Gastrocnemius medialis (tissue), 4 donors: ENCODE results near the gene FNTB. TPM values are rescaled to one million over a fixed set of nuclear protein-coding genes. Genes with fewer than 3 reads are reported as not detected.

Experiments
- ATAC-seq, 2 donors: fragments of 150-250 bp; one replicate each; pipeline ENCODE4 v1.9.1; 2016
- DNase-seq, 2 donors: peaks; one replicate each; pipeline ENCODE4 v3.0.0-alpha.2; 2019
- H3K27ac ChIP-seq, 4 donors: fragments of 200-600 bp; sonication (generic); 1 replicate in 1 of 4; 2 replicates in 3 of 4; pipeline ENCODE4 v1.5.1; 2016 to 2018; ENCODE audit warnings: mild to moderate bottlenecking in 2 of 4, moderate library complexity in 1 of 4
- H3K27me3 ChIP-seq, 3 donors: fragments of 200-600 bp; sonication (generic) in 2 of 3; 1 replicate in 1 of 3; 2 replicates in 2 of 3; pipeline versions ENCODE4 v1.5.1 to v1.6.0; 2016 to 2019; ENCODE audit warnings: mild to moderate bottlenecking in 1 of 3, moderate library complexity in 1 of 3
- H3K36me3 ChIP-seq, 2 donors: fragments of 200-600 bp; sonication (generic) in 1 of 2; one replicate each; pipeline ENCODE4 v1.5.1; 2017 to 2018
- H3K4me1 ChIP-seq, 2 donors: fragments of 200-600 bp; sonication (generic) in 1 of 2; one replicate each; pipeline ENCODE4 v1.5.1; 2016 to 2017; ENCODE audit warnings: mild to moderate bottlenecking in 2 of 2
- H3K4me3 ChIP-seq, 4 donors: fragments of 200-600 bp; sonication (generic) in 3 of 4; 1 replicate in 1 of 4; 2 replicates in 3 of 4; pipeline ENCODE4 v1.5.1; 2016 to 2019; ENCODE audit warnings: mild to moderate bottlenecking in 2 of 4
- H3K9me3 ChIP-seq, 3 donors: fragments of 200-600 bp; sonication (generic) in 2 of 3; 1 replicate in 1 of 3; 2 replicates in 2 of 3; pipeline ENCODE4 v1.5.1; 2016 to 2019
- POLR2A ChIP-seq, 2 donors: fragments of 450-650 bp; IDR thresholded peaks; one replicate each; pipeline ENCODE4 v1.6.1; 2017; ENCODE audit warnings: antibody characterized with exemption in 2 of 2, mild to moderate bottlenecking in 2 of 2, moderate library complexity in 2 of 2
- in situ Hi-C, 4 donors: fragments of 200-750 bp; cut with MboI; loops; one replicate each; pipeline versions ENCODE4 v1.15.0 to v1.8.0; 2017; ENCODE audit warnings: low sequenced_read_pairs in 4 of 4
- intact Hi-C: fragments of 100-400 bp; cut with DNase I; formaldehyde crosslinking; loops from one replicate; pipeline ENCODE4 v1.15.1; 2023; ENCODE audit warnings: low total_unique reads
- total RNA-seq, 4 donors: library from RNA; depleted of rRNA; stranded (reverse); fragments of >200 nt; gene quantifications; one replicate each; pipeline versions ENCODE4 v1.1.0 to v1.2.3, GENCODE V29; 2016
- TF ChIP-seq, protein P1 (sequence below), 5 experiments: fragments of 450-650 bp in 3 of 5; fragments of 200-600 bp in 2 of 5; sonication (generic) in 2 of 5; IDR thresholded peaks in 4 of 5; conservative IDR thresholded peaks in 1 of 5; 1 replicate in 4 of 5; 2 replicates in 1 of 5; pipeline ENCODE4 v1.5.1; 2016 to 2019; ENCODE audit warnings: antibody characterized with exemption in 5 of 5, mild to moderate bottlenecking in 3 of 5, moderate library complexity in 3 of 5

The FNTB gene
- total RNA-seq, 4 donors from 2014 or later, result 6.1 to 40.6 (median 18.0) TPM

DNA sequence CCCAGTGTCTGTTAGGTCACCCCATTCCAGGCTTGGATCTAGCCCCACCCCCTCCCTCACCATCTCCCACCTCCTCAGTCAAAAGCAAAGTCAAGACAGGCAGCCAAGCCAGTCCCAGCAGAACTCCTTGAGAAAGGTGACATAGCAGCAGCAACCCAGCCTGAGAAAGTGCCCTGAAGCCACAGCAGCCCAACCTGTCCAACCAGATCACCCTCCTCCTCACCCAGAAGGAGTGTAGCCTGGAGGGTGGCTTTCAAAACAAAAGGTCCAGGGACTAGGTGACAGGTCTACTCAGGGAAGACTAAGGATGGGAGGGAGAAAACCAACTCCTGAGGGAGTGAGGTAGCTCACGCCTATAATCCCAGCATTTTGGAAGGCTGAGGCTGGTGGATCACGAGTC lies 19.7 kb upstream of the FNTB start:
- no peak overlapping the region for H3K27ac ChIP-seq
- peaks cover 5 to 6% of the 10 kb centered on the region in 2 donors for H3K4me1 ChIP-seq
- H3K9me3 ChIP-seq, result no peaks in the 10 kb centered on the region
- ATAC-seq, result no peak
- no peaks in the 10 kb centered on the region for H3K36me3 ChIP-seq
- no peak overlapping the region for H3K4me3 ChIP-seq
- H3K27me3 ChIP-seq, result no peaks in the 10 kb centered on the region
- in situ Hi-C loops, result no loop called here
- DNase-seq, result no peak
- intact Hi-C loops, result no loop called here
- no peak for TF ChIP-seq POLR2A (IDR thresholded peaks at IDR 0.05)
- TF ChIP-seq, protein P1, sequence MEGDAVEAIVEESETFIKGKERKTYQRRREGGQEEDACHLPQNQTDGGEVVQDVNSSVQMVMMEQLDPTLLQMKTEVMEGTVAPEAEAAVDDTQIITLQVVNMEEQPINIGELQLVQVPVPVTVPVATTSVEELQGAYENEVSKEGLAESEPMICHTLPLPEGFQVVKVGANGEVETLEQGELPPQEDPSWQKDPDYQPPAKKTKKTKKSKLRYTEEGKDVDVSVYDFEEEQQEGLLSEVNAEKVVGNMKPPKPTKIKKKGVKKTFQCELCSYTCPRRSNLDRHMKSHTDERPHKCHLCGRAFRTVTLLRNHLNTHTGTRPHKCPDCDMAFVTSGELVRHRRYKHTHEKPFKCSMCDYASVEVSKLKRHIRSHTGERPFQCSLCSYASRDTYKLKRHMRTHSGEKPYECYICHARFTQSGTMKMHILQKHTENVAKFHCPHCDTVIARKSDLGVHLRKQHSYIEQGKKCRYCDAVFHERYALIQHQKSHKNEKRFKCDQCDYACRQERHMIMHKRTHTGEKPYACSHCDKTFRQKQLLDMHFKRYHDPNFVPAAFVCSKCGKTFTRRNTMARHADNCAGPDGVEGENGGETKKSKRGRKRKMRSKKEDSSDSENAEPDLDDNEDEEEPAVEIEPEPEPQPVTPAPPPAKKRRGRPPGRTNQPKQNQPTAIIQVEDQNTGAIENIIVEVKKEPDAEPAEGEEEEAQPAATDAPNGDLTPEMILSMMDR (IDR thresholded peaks at IDR 0.05 in 4 of 5, conservative IDR thresholded peaks at IDR 0.05 in 1 of 5), result no peak

DNA sequence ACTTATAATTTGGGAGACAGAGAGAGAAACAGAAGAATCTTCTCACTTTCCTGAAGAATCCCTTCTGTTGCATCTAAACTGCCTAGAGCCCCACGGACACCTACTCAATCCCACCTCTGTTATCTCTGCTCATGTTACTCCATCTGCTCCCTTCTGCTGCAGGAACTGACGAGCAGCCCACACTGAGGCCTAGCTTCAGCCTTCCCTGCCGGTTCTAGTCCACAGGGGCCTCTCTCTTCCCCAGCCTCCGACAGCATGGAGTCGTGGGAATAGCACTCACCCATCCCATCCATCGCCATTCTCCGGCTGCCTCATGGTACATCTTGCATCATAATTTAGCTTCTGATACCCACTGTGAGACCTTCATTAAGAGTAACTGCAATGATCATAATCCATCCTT lies 18.5 kb upstream of the FNTB start:
- in situ Hi-C loops (no loop called here), intact Hi-C loops (no loop called here)
- DNase-seq (no peak), ATAC-seq (no peak)
- H3K9me3 ChIP-seq, result no peaks in the 10 kb centered on the region
- H3K36me3 ChIP-seq, result no peaks in the 10 kb centered on the region
- TF ChIP-seq, protein P1 (IDR thresholded peaks at IDR 0.05 in 4 of 5, conservative IDR thresholded peaks at IDR 0.05 in 1 of 5), result no peak
- TF ChIP-seq POLR2A (IDR thresholded peaks at IDR 0.05), result no peak
- H3K4me1 ChIP-seq, result peaks cover 5 to 15% of the 10 kb centered on the region in 2 donors
- no peaks in the 10 kb centered on the region for H3K27me3 ChIP-seq
- no peak overlapping the region for H3K4me3 ChIP-seq
- no peak overlapping the region for H3K27ac ChIP-seq

DNA sequence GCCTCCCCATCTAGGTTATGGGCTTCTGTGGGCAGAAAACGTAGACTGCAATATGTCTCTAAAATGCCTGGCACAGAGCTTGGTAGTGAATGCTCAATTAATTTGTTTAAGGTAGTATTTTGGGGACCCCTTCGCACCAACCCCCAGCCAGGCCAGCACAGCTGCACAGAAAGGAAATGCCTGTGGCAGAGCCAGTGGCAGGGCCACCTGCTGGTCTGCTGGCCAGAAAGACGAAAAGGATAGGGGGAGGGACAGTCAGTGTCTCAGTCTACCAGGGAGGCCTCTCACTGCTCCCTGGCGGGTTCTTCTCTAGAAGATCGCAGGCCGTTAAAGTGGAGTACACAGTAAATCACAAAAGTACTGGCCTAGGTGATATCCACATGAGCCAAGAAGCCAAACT lies 18.0 kb upstream of the FNTB start:
- H3K36me3 ChIP-seq, result no peaks in the 10 kb centered on the region
- in situ Hi-C loops, result no loop called here
- no peak overlapping the region for H3K4me3 ChIP-seq
- H3K27ac ChIP-seq, result no peak overlapping the region
- no peak for ATAC-seq
- intact Hi-C loops, result no loop called here
- no peak for DNase-seq
- H3K27me3 ChIP-seq, result no peaks in the 10 kb centered on the region
- no peaks in the 10 kb centered on the region for H3K9me3 ChIP-seq
- peaks cover 5 to 15% of the 10 kb centered on the region in 2 donors for H3K4me1 ChIP-seq
- TF ChIP-seq POLR2A (IDR thresholded peaks at IDR 0.05), result no peak
- TF ChIP-seq, protein P1 (IDR thresholded peaks at IDR 0.05 in 4 of 5, conservative IDR thresholded peaks at IDR 0.05 in 1 of 5), result no peak

DNA sequence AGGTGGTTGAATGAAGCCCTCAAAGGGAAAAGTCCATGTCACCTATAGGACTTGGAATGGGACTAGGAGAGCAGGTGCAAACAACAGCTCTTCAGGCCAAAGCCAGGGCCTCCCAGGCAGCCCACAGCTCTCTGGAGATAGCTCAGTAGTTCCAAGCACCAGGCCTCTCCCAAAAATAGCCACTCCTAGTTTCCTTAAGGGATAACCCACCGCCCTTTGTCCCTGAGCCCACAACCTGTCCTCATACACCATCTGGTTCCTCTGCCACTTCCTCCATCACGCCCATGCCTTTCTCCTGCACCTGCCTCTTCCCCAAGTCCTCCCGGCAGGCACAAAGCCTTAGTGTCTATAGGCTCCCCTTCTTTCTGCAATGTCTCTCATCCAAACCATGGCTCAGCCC lies 16.7 kb upstream of the FNTB start:
- no peak overlapping the region for H3K4me3 ChIP-seq
- intact Hi-C loops, result no loop called here
- H3K27ac ChIP-seq, result no peak overlapping the region
- no peaks in the 10 kb centered on the region for H3K27me3 ChIP-seq
- ATAC-seq (no peak), DNase-seq (no peak)
- H3K4me1 ChIP-seq, result peaks cover 5 to 15% of the 10 kb centered on the region in 2 donors
- TF ChIP-seq POLR2A (IDR thresholded peaks at IDR 0.05), result no peak
- TF ChIP-seq, protein P1 (IDR thresholded peaks at IDR 0.05 in 4 of 5, conservative IDR thresholded peaks at IDR 0.05 in 1 of 5), result no peak
- H3K36me3 ChIP-seq, result no peaks in the 10 kb centered on the region
- in situ Hi-C loops, result no loop called here
- no peaks in the 10 kb centered on the region for H3K9me3 ChIP-seq

DNA sequence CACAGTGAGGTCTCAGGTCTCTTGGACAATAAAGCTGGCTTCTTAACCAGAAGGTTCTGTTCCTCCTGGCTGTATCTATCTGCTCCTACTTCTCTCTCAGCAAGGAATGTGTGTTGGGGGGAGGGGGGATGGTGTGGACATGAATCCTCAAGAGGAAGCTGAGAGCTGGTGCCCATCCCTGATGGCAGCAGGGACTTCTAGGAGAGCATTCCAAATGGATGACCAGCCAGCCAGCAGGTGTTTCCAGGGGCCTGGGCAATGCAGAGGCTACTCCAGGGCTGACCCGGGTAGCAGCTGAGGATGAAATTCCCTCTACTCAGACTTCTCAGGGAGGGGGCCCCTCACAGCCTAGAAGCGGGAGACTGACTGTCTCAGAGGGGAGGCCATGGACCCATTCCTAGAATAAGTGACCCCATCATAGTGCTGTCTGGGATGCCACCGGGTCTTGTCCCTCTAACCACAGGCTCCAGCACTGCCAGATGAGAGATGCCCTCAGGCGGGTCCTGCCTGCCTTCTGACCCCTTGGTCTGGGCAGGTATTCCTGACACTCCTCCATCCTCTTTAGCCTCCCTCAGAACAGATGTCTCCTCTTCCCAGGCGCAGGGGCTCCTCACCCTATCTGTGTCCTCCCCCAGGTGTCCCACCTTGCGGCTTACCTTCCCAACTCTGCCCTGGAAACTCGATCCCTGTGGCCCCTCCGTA lies 15.8 kb upstream of the FNTB start:
- DNase-seq, result no peak
- Histone ChIP-seq H3K9me3 (no peaks in the 10 kb centered on the region), H3K4me3 (peak overlapping the region; percentile 56 to 71 (median 64)), H3K4me1 (peaks cover 0 to 15% of the 10 kb centered on the region in 2 donors), H3K27me3 (no peaks in the 10 kb centered on the region), H3K36me3 (no peaks in the 10 kb centered on the region), H3K27ac (no peak overlapping the region)
- in situ Hi-C loops (no loop called here), intact Hi-C loops (no loop called here)
- TF ChIP-seq, protein P1 (IDR thresholded peaks at IDR 0.05 in 4 of 5, conservative IDR thresholded peaks at IDR 0.05 in 1 of 5), result no peak
- TF ChIP-seq POLR2A (IDR thresholded peaks at IDR 0.05), result no peak
- ATAC-seq, result no peak
